Measurements from ENCODE around the gene ZC3H4. TPM values are rescaled to one million over a fixed set of nuclear protein-coding genes. Genes with fewer than 3 reads are reported as not detected.

ZC3H4 gene
- total RNA-seq, 1 donor from 2014 or later = 47.5 TPM

DNA sequence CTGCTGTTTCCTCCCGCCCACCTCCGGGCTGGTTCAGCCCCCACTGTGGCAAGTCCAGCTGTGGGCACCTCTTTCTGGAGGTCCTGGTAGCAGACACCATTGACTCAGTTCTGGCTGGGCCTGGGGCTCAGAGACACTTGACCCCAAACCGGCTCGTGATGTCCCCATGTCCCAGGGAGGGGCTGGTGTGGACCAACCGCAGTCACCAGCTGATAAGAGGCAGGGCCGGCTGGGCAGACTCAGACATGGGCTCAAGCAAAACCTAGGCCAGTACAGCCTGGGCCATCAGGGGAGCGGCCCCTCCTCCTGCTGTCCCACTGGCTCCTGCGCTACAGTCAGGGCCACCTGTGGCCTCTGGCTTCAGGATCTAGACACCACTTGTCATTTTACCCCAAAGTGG is 45.3 kb downstream of the ZC3H4 start:
- H3K4me1 ChIP-seq = no peaks in the 10 kb centered on the region
- no peak for ATAC-seq
- TF ChIP-seq, protein P1, sequence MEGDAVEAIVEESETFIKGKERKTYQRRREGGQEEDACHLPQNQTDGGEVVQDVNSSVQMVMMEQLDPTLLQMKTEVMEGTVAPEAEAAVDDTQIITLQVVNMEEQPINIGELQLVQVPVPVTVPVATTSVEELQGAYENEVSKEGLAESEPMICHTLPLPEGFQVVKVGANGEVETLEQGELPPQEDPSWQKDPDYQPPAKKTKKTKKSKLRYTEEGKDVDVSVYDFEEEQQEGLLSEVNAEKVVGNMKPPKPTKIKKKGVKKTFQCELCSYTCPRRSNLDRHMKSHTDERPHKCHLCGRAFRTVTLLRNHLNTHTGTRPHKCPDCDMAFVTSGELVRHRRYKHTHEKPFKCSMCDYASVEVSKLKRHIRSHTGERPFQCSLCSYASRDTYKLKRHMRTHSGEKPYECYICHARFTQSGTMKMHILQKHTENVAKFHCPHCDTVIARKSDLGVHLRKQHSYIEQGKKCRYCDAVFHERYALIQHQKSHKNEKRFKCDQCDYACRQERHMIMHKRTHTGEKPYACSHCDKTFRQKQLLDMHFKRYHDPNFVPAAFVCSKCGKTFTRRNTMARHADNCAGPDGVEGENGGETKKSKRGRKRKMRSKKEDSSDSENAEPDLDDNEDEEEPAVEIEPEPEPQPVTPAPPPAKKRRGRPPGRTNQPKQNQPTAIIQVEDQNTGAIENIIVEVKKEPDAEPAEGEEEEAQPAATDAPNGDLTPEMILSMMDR (IDR thresholded peaks at IDR 0.05) = no peak
- intact Hi-C loops (cut with DNase I) = no loop called here
- no peak overlapping the region for H3K27ac ChIP-seq
- H3K27me3 ChIP-seq = no peaks in the 10 kb centered on the region
- peaks cover 93% of the 10 kb centered on the region for H3K36me3 ChIP-seq
- no peak overlapping the region for H3K4me3 ChIP-seq
- DNase-seq = no peak
- H3K9me3 ChIP-seq = no peaks in the 10 kb centered on the region

- TF ChIP-seq, protein P1 (IDR thresholded peaks at IDR 0.05) = no peak
- peaks cover 84% of the 10 kb centered on the region for H3K36me3 ChIP-seq
- intact Hi-C loops (cut with DNase I) = no loop called here
- ATAC-seq = no peak
- no peaks in the 10 kb centered on the region for H3K9me3 ChIP-seq
- DNase-seq = no peak
- no peaks in the 10 kb centered on the region for H3K27me3 ChIP-seq
- H3K4me3 ChIP-seq = no peak overlapping the region
- H3K27ac ChIP-seq = no peak overlapping the region
- no peaks in the 10 kb centered on the region for H3K4me1 ChIP-seq
Observed at GRCh38 chr19:47067215-47067847, 46.2 kb downstream of the ZC3H4 start.

DNA sequence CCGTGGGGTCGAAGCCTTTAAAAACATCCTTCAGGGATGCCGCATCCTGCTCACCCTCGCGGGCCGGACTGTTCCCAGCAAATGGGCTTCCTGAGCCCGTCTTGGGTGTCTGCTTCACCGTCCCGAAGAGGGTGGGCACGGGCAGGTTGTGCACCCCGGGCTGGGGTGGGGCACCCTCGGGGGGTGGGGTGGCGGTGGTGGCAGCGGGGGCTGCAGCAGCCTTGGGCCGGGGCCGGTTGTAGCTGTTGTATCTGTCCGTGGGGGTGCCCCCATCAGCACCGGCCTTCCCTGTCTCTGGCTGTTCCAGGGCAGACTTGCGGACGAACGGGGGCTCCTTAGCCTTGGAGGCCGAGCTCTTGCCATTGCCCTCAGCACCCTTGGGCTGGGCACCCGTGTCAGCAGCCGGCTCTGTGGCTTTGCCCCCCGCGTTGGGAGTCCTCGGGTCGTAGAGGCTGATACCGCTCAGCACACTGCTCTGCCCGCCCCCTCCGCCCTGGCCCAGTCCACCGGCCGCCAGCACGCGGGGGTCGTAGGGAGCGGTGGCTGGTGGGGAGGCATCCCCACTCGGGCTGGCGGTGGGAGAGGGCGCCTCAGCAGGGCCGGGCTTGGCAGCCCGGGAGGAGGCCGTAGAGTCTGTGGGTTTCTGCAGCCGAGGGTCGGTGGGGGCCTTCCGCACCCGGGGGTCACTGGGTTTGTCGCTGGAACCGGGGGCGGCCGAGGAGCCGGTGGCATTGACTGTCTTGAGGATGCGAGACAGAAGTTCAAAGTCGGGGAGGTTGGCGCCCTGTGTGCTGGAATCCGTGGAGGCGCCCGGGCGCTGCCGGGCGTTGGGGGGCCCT is 47.0 kb downstream of the ZC3H4 start:
- no peak for ATAC-seq
- intact Hi-C loops (cut with DNase I) = no loop called here
- no peak overlapping the region for H3K27ac ChIP-seq
- no peak overlapping the region for H3K4me3 ChIP-seq
- no peak for DNase-seq
- H3K4me1 ChIP-seq = no peaks in the 10 kb centered on the region
- H3K9me3 ChIP-seq = no peaks in the 10 kb centered on the region
- TF ChIP-seq, protein P1 (IDR thresholded peaks at IDR 0.05) = no peak
- peaks cover 78% of the 10 kb centered on the region for H3K36me3 ChIP-seq
- no peaks in the 10 kb centered on the region for H3K27me3 ChIP-seq

DNA sequence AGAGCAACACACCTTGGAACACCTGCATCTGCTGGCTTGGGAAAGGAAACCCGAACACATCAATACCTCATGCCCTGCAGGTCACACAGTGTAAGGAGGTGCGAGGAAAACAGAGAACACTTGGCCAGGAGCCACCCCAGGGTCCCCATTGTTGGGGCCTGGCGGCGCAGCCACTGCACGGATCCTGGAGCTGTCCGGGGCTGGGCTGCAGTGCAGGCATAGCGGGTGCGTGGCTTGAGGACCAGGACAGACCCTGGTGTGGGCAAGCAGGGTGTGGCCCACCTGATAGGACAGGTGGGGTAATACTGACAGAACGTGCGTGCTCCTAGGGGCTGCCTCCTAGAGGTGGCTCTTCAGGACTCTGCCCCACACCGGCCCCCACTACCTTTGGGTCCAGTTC is 48.3 kb downstream of the ZC3H4 start:
- Histone ChIP-seq H3K27me3 (no peaks in the 10 kb centered on the region), H3K4me3 (no peak overlapping the region), H3K4me1 (no peaks in the 10 kb centered on the region), H3K9me3 (no peaks in the 10 kb centered on the region), H3K36me3 (peaks cover 64% of the 10 kb centered on the region), H3K27ac (no peak overlapping the region)
- ATAC-seq (no peak), DNase-seq (no peak)
- TF ChIP-seq, protein P1 (IDR thresholded peaks at IDR 0.05) = no peak
- intact Hi-C loops (cut with DNase I) = no loop called here

DNA sequence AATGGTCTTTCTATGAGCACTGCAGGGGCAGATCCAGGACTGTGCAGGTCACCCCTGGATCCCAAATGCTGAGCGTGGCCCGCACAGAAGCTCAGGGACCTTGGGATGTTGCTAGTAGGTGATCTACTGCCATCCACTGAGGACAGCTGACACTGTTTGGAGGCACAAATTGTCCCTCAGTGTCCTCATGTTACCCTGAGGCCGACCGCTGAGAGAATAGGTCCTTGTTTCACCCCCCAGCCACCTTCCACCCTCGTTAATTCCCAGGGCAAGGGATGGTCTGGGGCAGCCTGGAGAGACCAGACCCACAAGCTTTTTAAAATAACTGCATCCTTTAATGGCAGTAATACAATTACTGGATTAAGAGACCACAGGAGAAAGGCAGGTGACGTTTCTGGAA is 49.7 kb downstream of the ZC3H4 start:
- Histone ChIP-seq H3K27me3 (no peaks in the 10 kb centered on the region), H3K27ac (no peak overlapping the region), H3K9me3 (no peaks in the 10 kb centered on the region), H3K36me3 (peaks cover 51% of the 10 kb centered on the region), H3K4me3 (no peak overlapping the region), H3K4me1 (no peaks in the 10 kb centered on the region)
- no peak for DNase-seq
- no peak for ATAC-seq
- intact Hi-C loops (cut with DNase I) = no loop called here
- TF ChIP-seq, protein P1 (IDR thresholded peaks at IDR 0.05) = no peak

All from upper lobe of right lung (tissue), 1 donor.